ENCODE data around the gene TACC2.
"Not testable (repeated sequence)": the region's sequence is repeated elsewhere in the genome, so short reads cannot be mapped to it uniquely, and the experiment has no call there.

TACC2 gene

DNA sequence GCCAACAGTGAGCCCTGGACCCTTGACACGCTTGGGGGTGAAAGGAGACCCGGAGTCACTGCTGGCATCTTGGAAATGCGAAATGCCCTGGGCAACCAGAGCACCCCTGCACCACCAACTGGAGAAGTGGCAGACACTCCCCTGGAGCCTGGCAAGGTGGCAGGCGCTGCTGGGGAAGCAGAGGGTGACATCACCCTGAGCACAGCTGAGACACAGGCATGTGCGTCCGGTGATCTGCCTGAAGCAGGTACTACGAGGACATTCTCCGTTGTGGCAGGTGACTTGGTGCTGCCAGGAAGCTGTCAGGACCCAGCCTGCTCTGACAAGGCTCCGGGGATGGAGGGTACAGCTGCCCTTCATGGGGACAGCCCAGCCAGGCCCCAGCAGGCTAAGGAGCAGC, 98.5 kb downstream of the TACC2 start:
- Histone ChIP-seq H3K9me3 (no peaks in the 10 kb centered on the region), H3K4me1 (no peaks in the 10 kb centered on the region), H3K27me3 (no peaks in the 10 kb centered on the region), H3K4me3 (ENCODE audit: low read depth, low read length) (no peak overlapping the region), H3K36me3 (no peaks in the 10 kb centered on the region)
- DNase-seq: no peak
- no peak for TF ChIP-seq CTCF (IDR thresholded peaks at IDR 0.05; ENCODE audit: low read depth, low read length)

- no peak; the same call in 1 of the 2 replicates for TF ChIP-seq CTCF (IDR thresholded peaks at IDR 0.05; ENCODE audit: low read depth, low read length)
- Histone ChIP-seq H3K27me3 (no peaks in the 10 kb centered on the region), H3K4me1 (no peaks in the 10 kb centered on the region), H3K9me3 (no peaks in the 10 kb centered on the region), H3K4me3 (ENCODE audit: low read depth, low read length) (no peak overlapping the region), H3K36me3 (no peaks in the 10 kb centered on the region)
- no peak for DNase-seq
These were observed 100.5 kb downstream of the TACC2 start for GRCh38 chr10:122089311-122090017.

- H3K9me3 ChIP-seq: no peaks in the 10 kb centered on the region
- no peak overlapping the region for H3K4me3 ChIP-seq (ENCODE audit: low read depth, low read length)
- H3K27me3 ChIP-seq: no peaks in the 10 kb centered on the region
- H3K4me1 ChIP-seq: no peaks in the 10 kb centered on the region
- H3K36me3 ChIP-seq: no peaks in the 10 kb centered on the region
- TF ChIP-seq CTCF (IDR thresholded peaks at IDR 0.05; ENCODE audit: low read depth, low read length): no peak
- DNase-seq: no peak
These were observed 102.8 kb downstream of the TACC2 start for GRCh38 chr10:122091722-122092121.

GRCh38 chr10:122093076-122093475, 104.1 kb downstream of the TACC2 start:
- no peak for TF ChIP-seq CTCF (IDR thresholded peaks at IDR 0.05; ENCODE audit: low read depth, low read length)
- Histone ChIP-seq H3K9me3 (no peaks in the 10 kb centered on the region), H3K36me3 (no peaks in the 10 kb centered on the region), H3K4me1 (no peaks in the 10 kb centered on the region), H3K27me3 (no peaks in the 10 kb centered on the region), H3K4me3 (ENCODE audit: low read depth, low read length) (no peak overlapping the region)
- no peak for DNase-seq

GRCh38 chr10:122096181-122096580, 107.2 kb downstream of the TACC2 start:
- not testable (repeated sequence) for H3K4me3 ChIP-seq (ENCODE audit: low read depth, low read length); H3K4me1 ChIP-seq; H3K9me3 ChIP-seq; H3K27me3 ChIP-seq; DNase-seq; H3K36me3 ChIP-seq

DNA sequence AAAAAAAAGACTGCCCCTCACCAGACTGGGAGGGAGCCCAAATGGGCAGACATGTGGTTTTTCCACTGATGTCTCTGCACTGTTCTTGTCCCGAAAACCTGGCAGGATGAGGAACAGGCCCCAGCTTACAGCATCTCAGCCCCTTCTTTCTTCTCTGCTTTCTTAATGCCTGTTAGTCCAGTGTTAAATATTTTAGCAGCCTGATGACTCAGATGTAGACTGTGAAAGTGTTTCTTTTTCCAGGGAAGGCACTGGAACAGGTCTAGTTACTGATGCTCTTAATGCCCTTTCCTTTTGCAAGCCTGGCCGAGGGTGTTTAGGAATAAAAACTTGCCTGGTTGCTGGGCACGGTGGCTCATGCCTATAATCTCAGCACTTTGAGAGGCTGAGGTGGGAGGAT, 107.7 kb downstream of the TACC2 start:
- Histone ChIP-seq H3K36me3 (no peaks in the 10 kb centered on the region), H3K9me3 (no peaks in the 10 kb centered on the region), H3K4me3 (ENCODE audit: low read depth, low read length) (no peak overlapping the region), H3K27me3 (no peaks in the 10 kb centered on the region), H3K4me1 (peaks cover 4% of the 10 kb centered on the region; the same call in 1 of the 2 replicates)
- DNase-seq: no peak
- no peak for TF ChIP-seq CTCF (IDR thresholded peaks at IDR 0.05; ENCODE audit: low read depth, low read length)

Measured in BE2C (cell line).